SK-N-SH (cell line): ENCODE measurements around the gene CFAP58.

Experiments
- CTCF ChIP-seq: fragments of 200-600 bp; sonication (generic); IDR thresholded peaks from 2 replicates; pipeline ENCODE4 v1.6.1; 2017; ENCODE audit warnings: antibody characterized with exemption, mild to moderate bottlenecking, moderate library complexity
- EP300 ChIP-seq, 2 experiments: IDR thresholded peaks; 2 replicates each; pipeline versions ENCODE4 v1.4.0 to v1.6.1; 2012; ENCODE audit warnings: borderline replicate concordance in 1 of 2, low read depth in 1 of 2, low read length in 1 of 2
- FOXM1 ChIP-seq: IDR thresholded peaks from 2 replicates; pipeline ENCODE4 v1.4.0; 2012; ENCODE audit warnings: low read depth, mild to moderate bottlenecking
- IRF3 ChIP-seq: fragments of 150-350 bp; IDR thresholded peaks from 2 replicates; pipeline ENCODE4 v1.6.1; 2016; ENCODE audit warnings: mild to moderate bottlenecking, low read depth, low read length
- MXI1 ChIP-seq: IDR thresholded peaks from 2 replicates; pipeline ENCODE4 v1.6.1; 2012; ENCODE audit warnings: mild to moderate bottlenecking, low read depth, low read length, improper control_type of control experiment
- NRF1 ChIP-seq: IDR thresholded peaks from 2 replicates; pipeline ENCODE4 v1.6.1; 2012; ENCODE audit warnings: low read depth, mild to moderate bottlenecking, low read length
- PBX3 ChIP-seq: IDR thresholded peaks from 2 replicates; pipeline ENCODE4; 2012
- POLR2AphosphoS5 ChIP-seq: IDR thresholded peaks from 2 replicates; pipeline ENCODE4 v1.6.1; 2012; ENCODE audit warnings: low read depth, low read length
- REST ChIP-seq: IDR thresholded peaks from 2 replicates; pipeline ENCODE4 v1.6.1; 2012; ENCODE audit warnings: mild to moderate bottlenecking, low read depth, low read length, moderate library complexity
- RFX5 ChIP-seq: IDR thresholded peaks from 2 replicates; pipeline ENCODE4 v1.6.1; 2012; ENCODE audit warnings: mild to moderate bottlenecking, improper control_type of control experiment, low read length
- SIN3A ChIP-seq: IDR thresholded peaks from 2 replicates; pipeline ENCODE4 v1.6.1; 2012; ENCODE audit warnings: low read depth, mild to moderate bottlenecking, low read length, moderate library complexity, borderline replicate concordance
- TAF1 ChIP-seq: IDR thresholded peaks from 2 replicates; pipeline ENCODE4 v1.6.1; 2012; ENCODE audit warnings: low read depth, mild to moderate bottlenecking, low read length, moderate library complexity, borderline replicate concordance
- USF2 ChIP-seq: fragments of 150-350 bp; IDR thresholded peaks from 2 replicates; pipeline ENCODE4 v1.6.1; 2017; ENCODE audit warnings: antibody characterized with exemption, low read length, low read depth, borderline replicate concordance
- YY1 ChIP-seq: IDR thresholded peaks from 2 replicates; pipeline ENCODE4 v1.4.0; 2012; ENCODE audit warnings: low read depth, mild to moderate bottlenecking

GRCh38 chr10:104424719-104425118, 71.1 kb downstream of the CFAP58 start:
- TF ChIP-seq POLR2AphosphoS5 = no peak
- TF ChIP-seq YY1 = no peak
- no peak for TF ChIP-seq USF2
- no peak for TF ChIP-seq SIN3A
- TF ChIP-seq EP300 (IDR thresholded peaks at IDR 0.05; ENCODE audit: borderline replicate concordance in 1 of 2, low read depth in 1 of 2, low read length in 1 of 2) = no peak
- no peak for TF ChIP-seq CTCF
- TF ChIP-seq MXI1 = no peak
- no peak for TF ChIP-seq TAF1
- no peak for TF ChIP-seq IRF3
- no peak for TF ChIP-seq PBX3
- no peak for TF ChIP-seq REST
- no peak for TF ChIP-seq RFX5
- no peak for TF ChIP-seq NRF1
- no peak for TF ChIP-seq FOXM1
